ENCODE data around the gene CCDC124. TPM values are rescaled to one million over a fixed set of nuclear protein-coding genes. Genes with fewer than 3 reads are reported as not detected.

The CCDC124 gene
- total and polyA plus RNA-seq, 4 donors: 15.8 to 59.3 (median 32.1) TPM

DNA sequence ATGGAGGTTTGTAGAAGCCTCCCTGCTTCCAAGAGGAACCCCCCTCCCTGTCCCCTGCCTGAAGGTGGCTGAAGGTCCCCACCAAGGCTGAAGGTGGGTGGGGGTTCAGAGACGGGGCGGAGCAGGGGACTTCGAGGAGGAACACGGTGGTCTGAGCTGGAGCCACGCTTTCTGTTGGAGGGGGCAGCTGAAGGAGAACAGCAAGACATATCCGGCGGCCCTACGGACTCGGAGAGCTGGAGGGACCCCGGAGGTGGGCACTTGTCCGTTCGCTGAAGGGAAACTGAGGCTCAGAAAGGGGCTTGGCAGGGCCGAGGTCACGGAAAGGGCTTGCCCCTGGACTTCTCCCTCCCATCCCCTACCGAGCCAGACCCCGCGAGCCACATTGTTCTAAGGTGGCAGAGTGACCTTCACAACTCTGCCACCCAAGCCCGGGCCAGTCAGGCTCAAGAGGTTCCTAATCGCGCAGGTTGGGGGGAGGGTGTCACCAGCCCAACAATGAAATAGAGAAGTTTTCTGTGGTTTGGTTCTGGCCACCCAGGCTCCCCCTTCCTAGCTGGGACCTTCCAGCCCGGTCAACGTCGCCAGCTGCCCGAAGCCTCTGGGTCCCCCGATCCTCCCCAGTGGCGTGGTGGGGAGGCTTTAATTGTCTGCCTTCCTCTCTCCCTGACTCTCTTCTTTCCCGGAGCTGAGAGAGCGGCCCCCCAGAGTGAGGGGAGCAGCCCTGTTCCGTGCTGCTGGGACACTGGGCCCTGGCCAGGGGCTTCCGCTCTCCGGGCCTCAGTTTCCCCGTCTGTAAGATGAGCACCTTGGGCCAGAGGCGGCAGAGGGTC, 18.6 kb downstream of the CCDC124 start:
- Histone ChIP-seq H3K4me3 (ENCODE audit: low read depth in 1 of 3, low read length in 3 of 3) (no peak overlapping the region), H3K4me1 (ENCODE audit: control insufficient read depth in 4 of 4, insufficient read depth in 4 of 4, low read length in 3 of 4) (peaks cover 6 to 40% (median 14%) of the 10 kb centered on the region in 4 donors)

More for the DNA sequence above, 18.6 kb downstream of the CCDC124 start:
- no peak for DNase-seq (ENCODE audit: low spot score)
- H3K36me3 ChIP-seq (ENCODE audit: control insufficient read depth in 4 of 4, insufficient read depth in 3 of 4, low read depth in 1 of 4, low read length in 3 of 4): no peaks in the 10 kb centered on the region
- no peaks in the 10 kb centered on the region for H3K9me3 ChIP-seq (ENCODE audit: control insufficient read depth in 4 of 4, low read length in 3 of 4)
- WGBS: 3% methylated on average over 33 of the region's 33 CpGs
- no peak overlapping the region for H3K27ac ChIP-seq (ENCODE audit: low read depth in 1 of 2, low read length in 2 of 2)
- H3K27me3 ChIP-seq (ENCODE audit: control insufficient read depth in 4 of 4, insufficient read depth in 4 of 4, low read length in 3 of 4): peaks cover 0 to 22% (median 7%) of the 10 kb centered on the region in 4 donors
- no peak for TF ChIP-seq EGR1 (IDR thresholded peaks at IDR 0.05; ENCODE audit: low read depth in 2 of 2)
- TF ChIP-seq, protein P1, sequence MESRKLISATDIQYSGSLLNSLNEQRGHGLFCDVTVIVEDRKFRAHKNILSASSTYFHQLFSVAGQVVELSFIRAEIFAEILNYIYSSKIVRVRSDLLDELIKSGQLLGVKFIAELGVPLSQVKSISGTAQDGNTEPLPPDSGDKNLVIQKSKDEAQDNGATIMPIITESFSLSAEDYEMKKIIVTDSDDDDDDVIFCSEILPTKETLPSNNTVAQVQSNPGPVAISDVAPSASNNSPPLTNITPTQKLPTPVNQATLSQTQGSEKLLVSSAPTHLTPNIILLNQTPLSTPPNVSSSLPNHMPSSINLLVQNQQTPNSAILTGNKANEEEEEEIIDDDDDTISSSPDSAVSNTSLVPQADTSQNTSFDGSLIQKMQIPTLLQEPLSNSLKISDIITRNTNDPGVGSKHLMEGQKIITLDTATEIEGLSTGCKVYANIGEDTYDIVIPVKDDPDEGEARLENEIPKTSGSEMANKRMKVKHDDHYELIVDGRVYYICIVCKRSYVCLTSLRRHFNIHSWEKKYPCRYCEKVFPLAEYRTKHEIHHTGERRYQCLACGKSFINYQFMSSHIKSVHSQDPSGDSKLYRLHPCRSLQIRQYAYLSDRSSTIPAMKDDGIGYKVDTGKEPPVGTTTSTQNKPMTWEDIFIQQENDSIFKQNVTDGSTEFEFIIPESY (IDR thresholded peaks at IDR 0.05): no peak
- TF ChIP-seq ATF3 (IDR thresholded peaks at IDR 0.05): no peak
- TF ChIP-seq, protein P2, sequence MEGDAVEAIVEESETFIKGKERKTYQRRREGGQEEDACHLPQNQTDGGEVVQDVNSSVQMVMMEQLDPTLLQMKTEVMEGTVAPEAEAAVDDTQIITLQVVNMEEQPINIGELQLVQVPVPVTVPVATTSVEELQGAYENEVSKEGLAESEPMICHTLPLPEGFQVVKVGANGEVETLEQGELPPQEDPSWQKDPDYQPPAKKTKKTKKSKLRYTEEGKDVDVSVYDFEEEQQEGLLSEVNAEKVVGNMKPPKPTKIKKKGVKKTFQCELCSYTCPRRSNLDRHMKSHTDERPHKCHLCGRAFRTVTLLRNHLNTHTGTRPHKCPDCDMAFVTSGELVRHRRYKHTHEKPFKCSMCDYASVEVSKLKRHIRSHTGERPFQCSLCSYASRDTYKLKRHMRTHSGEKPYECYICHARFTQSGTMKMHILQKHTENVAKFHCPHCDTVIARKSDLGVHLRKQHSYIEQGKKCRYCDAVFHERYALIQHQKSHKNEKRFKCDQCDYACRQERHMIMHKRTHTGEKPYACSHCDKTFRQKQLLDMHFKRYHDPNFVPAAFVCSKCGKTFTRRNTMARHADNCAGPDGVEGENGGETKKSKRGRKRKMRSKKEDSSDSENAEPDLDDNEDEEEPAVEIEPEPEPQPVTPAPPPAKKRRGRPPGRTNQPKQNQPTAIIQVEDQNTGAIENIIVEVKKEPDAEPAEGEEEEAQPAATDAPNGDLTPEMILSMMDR (IDR thresholded peaks at IDR 0.05; ENCODE audit: low read depth, low read length, missing input control): no peak
- TF ChIP-seq RXRA (IDR thresholded peaks at IDR 0.05): no peak
- TF ChIP-seq SP1 (IDR thresholded peaks at IDR 0.05): no peak
- no peak for TF ChIP-seq FOXA1 (IDR thresholded peaks at IDR 0.05)
- TF ChIP-seq JUND (IDR thresholded peaks at IDR 0.05): no peak
- no peak for TF ChIP-seq HNF4G (IDR thresholded peaks at IDR 0.05)
- no peak for TF ChIP-seq FOXA2 (IDR thresholded peaks at IDR 0.05)
- no peak for TF ChIP-seq TAF1 (conservative IDR thresholded peaks at IDR 0.05)
- TF ChIP-seq YY1 (IDR thresholded peaks at IDR 0.05): no peak
- no peak for TF ChIP-seq MAX (IDR thresholded peaks at IDR 0.05)
- TF ChIP-seq, protein P3, sequence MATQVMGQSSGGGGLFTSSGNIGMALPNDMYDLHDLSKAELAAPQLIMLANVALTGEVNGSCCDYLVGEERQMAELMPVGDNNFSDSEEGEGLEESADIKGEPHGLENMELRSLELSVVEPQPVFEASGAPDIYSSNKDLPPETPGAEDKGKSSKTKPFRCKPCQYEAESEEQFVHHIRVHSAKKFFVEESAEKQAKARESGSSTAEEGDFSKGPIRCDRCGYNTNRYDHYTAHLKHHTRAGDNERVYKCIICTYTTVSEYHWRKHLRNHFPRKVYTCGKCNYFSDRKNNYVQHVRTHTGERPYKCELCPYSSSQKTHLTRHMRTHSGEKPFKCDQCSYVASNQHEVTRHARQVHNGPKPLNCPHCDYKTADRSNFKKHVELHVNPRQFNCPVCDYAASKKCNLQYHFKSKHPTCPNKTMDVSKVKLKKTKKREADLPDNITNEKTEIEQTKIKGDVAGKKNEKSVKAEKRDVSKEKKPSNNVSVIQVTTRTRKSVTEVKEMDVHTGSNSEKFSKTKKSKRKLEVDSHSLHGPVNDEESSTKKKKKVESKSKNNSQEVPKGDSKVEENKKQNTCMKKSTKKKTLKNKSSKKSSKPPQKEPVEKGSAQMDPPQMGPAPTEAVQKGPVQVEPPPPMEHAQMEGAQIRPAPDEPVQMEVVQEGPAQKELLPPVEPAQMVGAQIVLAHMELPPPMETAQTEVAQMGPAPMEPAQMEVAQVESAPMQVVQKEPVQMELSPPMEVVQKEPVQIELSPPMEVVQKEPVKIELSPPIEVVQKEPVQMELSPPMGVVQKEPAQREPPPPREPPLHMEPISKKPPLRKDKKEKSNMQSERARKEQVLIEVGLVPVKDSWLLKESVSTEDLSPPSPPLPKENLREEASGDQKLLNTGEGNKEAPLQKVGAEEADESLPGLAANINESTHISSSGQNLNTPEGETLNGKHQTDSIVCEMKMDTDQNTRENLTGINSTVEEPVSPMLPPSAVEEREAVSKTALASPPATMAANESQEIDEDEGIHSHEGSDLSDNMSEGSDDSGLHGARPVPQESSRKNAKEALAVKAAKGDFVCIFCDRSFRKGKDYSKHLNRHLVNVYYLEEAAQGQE (IDR thresholded peaks at IDR 0.05): no peak
- no peak for TF ChIP-seq RAD21 (IDR thresholded peaks at IDR 0.05)
- no peak overlapping the region for H3K9ac ChIP-seq (ENCODE audit: low read depth in 1 of 2, low read length in 2 of 2)

All from liver (tissue), 9 donors.